ENCODE measurements around the gene PIK3CD. TPM values are rescaled to one million over a fixed set of nuclear protein-coding genes. Genes with fewer than 3 reads are reported as not detected.

PIK3CD gene
- total and polyA plus RNA-seq, 2 of the 4 experiments (the other 2 are of a cell fraction) = 5.0 to 12.1 TPM

DNA sequence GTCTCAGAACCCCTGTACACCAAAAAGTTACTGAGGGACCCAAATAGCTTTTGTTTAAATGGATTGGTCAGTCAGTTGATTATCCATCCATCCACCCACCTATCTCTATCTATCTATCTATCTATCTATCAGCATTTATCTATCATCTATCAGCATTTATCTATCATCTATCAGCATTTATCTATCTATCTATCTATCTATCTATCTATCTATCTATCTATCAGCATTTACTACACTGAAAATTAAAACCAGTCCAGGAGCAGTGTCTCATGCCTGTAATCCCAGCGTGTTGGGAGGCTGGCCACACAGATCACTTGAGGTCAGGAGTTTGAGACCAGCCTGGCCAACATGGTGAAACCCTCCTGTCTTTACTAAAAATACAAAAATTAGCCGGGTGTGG, 125.2 kb downstream of the PIK3CD start:
- intact Hi-C loops (cut with micrococcal nuclease) = no loop called here
- Histone ChIP-seq H2BK20ac (ENCODE audit: low read depth, low read length) (no peak overlapping the region), H3K23ac (ENCODE audit: low read depth, low read length) (no peak overlapping the region), H3K4me1 (ENCODE audit: control insufficient read depth, insufficient read depth, low read length) (peaks cover 2% of the 10 kb centered on the region; the same call in 1 of the 2 replicates), H3K14ac (replicated peaks; ENCODE audit: low read depth, low read length) (no peak overlapping the region), H4K20me1 (ENCODE audit: insufficient read depth, low read length) (peaks cover 28% of the 10 kb centered on the region), H3K9me1 (ENCODE audit: insufficient read depth, low read length) (peaks cover 6% of the 10 kb centered on the region), H3K56ac (ENCODE audit: extremely low read depth, insufficient read depth, low read length) (no peak overlapping the region), H2AFZ (replicated peaks; ENCODE audit: low read length, poor library complexity) (no peak overlapping the region), H3K18ac (ENCODE audit: low read depth, low read length) (no peak overlapping the region), H3K27me3 (ENCODE audit: control insufficient read depth, insufficient read depth, low read length) (no peaks in the 10 kb centered on the region), H2BK15ac (ENCODE audit: low read depth, low read length) (no peak overlapping the region), H2BK5ac (ENCODE audit: low read depth, low read length, poor library complexity, severe bottlenecking) (no peak overlapping the region), H3K9me3 (ENCODE audit: control insufficient read depth, insufficient read depth, low read length) (no peaks in the 10 kb centered on the region), H4K5ac (ENCODE audit: low read depth, low read length) (no peak overlapping the region), H3K4me2 (ENCODE audit: low read depth, low read length) (no peak overlapping the region), H4K91ac (ENCODE audit: insufficient read depth, low read depth, low read length) (no peak overlapping the region), H3K79me1 (ENCODE audit: low read depth in 1 of 2, low read length in 2 of 2) (peaks cover 31 to 66% of the 10 kb centered on the region in 2 experiments), H3K36me3 (ENCODE audit: control insufficient read depth, insufficient read depth, low read length) (peaks cover 10% of the 10 kb centered on the region), H3K4me3 (ENCODE audit: insufficient read depth, low read depth, low read length) (no peak overlapping the region), H3K9ac (ENCODE audit: low read depth, low read length) (no peak overlapping the region), H3K4ac (ENCODE audit: low read depth, low read length) (no peak overlapping the region), H2BK120ac (ENCODE audit: low read depth, low read length) (no peak overlapping the region), H4K8ac (ENCODE audit: low read depth in 2 of 2, low read length in 2 of 2) (no peak overlapping the region), H2AK9ac (replicated peaks; ENCODE audit: low read depth, low read length, poor library complexity) (no peak overlapping the region), H2AK5ac (ENCODE audit: low read depth, low read length) (no peak overlapping the region), H3K27ac (ENCODE audit: insufficient read depth, low read length) (no peak overlapping the region)
- no CpG with 5 or more reads among the region's 2 CpGs for WGBS, 2 experiments (ENCODE audit: extremely low coverage in 2 of 2, insufficient read length in 1 of 2)
- DNase-seq = no peak
- POLR2A ChIA-PET (ENCODE audit: unreplicated experiment) = no interaction called here
- CTCF ChIA-PET = interaction anchor here (1.2 kb wide), 1 partner anchor 8 kb away, joined by 4 read pairs; no protein-coding TSS in a partner anchor
- in situ Hi-C loops (cut with MboI; ENCODE audit: low sequenced_read_pairs) = no loop called here
- no peak for ATAC-seq (ENCODE audit: low read depth)
- no TSS peak for BruUV-seq (replicated peaks)
- TF ChIP-seq BHLHE40 (IDR thresholded peaks at IDR 0.05; ENCODE audit: low read depth, low read length) = no peak
- dilution Hi-C loops (cut with HindIII; ENCODE audit: low sequenced_read_pairs, unreplicated experiment) = no loop called here

Other genes starting within 250 kb of the PIK3CD start
- gene SLC25A33, start 112.3 kb upstream of the PIK3CD start, total RNA-seq (2012; rRNA removed) = 3.0 and 3.6 TPM in 2 replicates
- gene SLC25A33, start 112.3 kb upstream of the PIK3CD start, polyA plus RNA-seq (2012; rRNA removed) = 2.5 and 2.7 TPM in 2 replicates
- 1.3 and 1.9 TPM in 2 replicates for gene TMEM201, start 62.8 kb upstream of the PIK3CD start, total RNA-seq (2012; rRNA removed)
- gene TMEM201, start 62.8 kb upstream of the PIK3CD start, polyA plus RNA-seq (2012; rRNA removed) = 8.7 and 9.4 TPM in 2 replicates
- gene CLSTN1, start 172.2 kb downstream of the PIK3CD start, total RNA-seq (2012; rRNA removed) = 30.1 and 31.9 TPM in 2 replicates
- gene CLSTN1, start 172.2 kb downstream of the PIK3CD start, polyA plus RNA-seq (2012; rRNA removed) = 55.0 and 72.2 TPM in 2 replicates

Measured in IMR-90 (cell line).